ENCODE results near the gene JPH3. TPM values are rescaled to one million over a fixed set of nuclear protein-coding genes. Genes with fewer than 3 reads are reported as not detected.
A peak's percentile ranks its signal among the peaks of the same experiment; 100 is the strongest.
"Not testable (repeated sequence)": the region's sequence is repeated elsewhere in the genome, so short reads cannot be mapped to it uniquely, and the experiment has no call there.

The JPH3 gene
- total RNA-seq, 1 donor from 2014 or later: 0.13 TPM

- DNase-seq (ENCODE audit: low read depth, low spot score): no peak
Observed at GRCh38 chr16:87572959-87573358, 29.3 kb upstream of the JPH3 start.

- DNase-seq (ENCODE audit: low read depth, low spot score): no peak
Observed at GRCh38 chr16:87575027-87575804, 27.1 kb upstream of the JPH3 start.

GRCh38 chr16:87576171-87576570, 26.1 kb upstream of the JPH3 start:
- DNase-seq (ENCODE audit: low read depth, low spot score): no peak

GRCh38 chr16:87578142-87578930, 24.0 kb upstream of the JPH3 start:
- DNase-seq (ENCODE audit: low read depth, low spot score): not testable (repeated sequence)

- DNase-seq (ENCODE audit: low read depth, low spot score): no peak
Observed at GRCh38 chr16:87579691-87580090, 22.6 kb upstream of the JPH3 start.

- DNase-seq (ENCODE audit: low read depth, low spot score): no peak
Observed at GRCh38 chr16:87580855-87581261, 21.4 kb upstream of the JPH3 start.

- peak; percentile 86 for DNase-seq (ENCODE audit: low read depth, low spot score)
Observed at GRCh38 chr16:87581857-87582215, 20.5 kb upstream of the JPH3 start.

GRCh38 chr16:87582216-87582965, 19.9 kb upstream of the JPH3 start:
- DNase-seq (ENCODE audit: low read depth, low spot score): no peak

- DNase-seq (ENCODE audit: low read depth, low spot score): no peak
Observed at GRCh38 chr16:87582966-87583325, 19.4 kb upstream of the JPH3 start.

- DNase-seq (ENCODE audit: low read depth, low spot score): no peak
Observed at GRCh38 chr16:87583453-87584131, 18.7 kb upstream of the JPH3 start.

- no peak for DNase-seq (ENCODE audit: low read depth, low spot score)
Observed at GRCh38 chr16:87584271-87584670, 18.0 kb upstream of the JPH3 start.

GRCh38 chr16:87584975-87585374, 17.3 kb upstream of the JPH3 start:
- no peak for DNase-seq (ENCODE audit: low read depth, low spot score)

GRCh38 chr16:87585442-87586200, 16.7 kb upstream of the JPH3 start:
- no peak for DNase-seq (ENCODE audit: low read depth, low spot score)

- DNase-seq (ENCODE audit: low read depth, low spot score): no peak
Observed at GRCh38 chr16:87586201-87586782, 16.0 kb upstream of the JPH3 start.

GRCh38 chr16:87587636-87588035, 14.7 kb upstream of the JPH3 start:
- DNase-seq (ENCODE audit: low read depth, low spot score): no peak

- DNase-seq (ENCODE audit: low read depth, low spot score): no peak
Observed at GRCh38 chr16:87592018-87592712, 10.1 kb upstream of the JPH3 start.

GRCh38 chr16:87593710-87594258, 8.5 kb upstream of the JPH3 start:
- no peak for DNase-seq (ENCODE audit: low read depth, low spot score)

GRCh38 chr16:87595712-87596111, 6.6 kb upstream of the JPH3 start:
- DNase-seq (ENCODE audit: low read depth, low spot score): no peak

- no peak for DNase-seq (ENCODE audit: low read depth, low spot score)
Observed at GRCh38 chr16:87597324-87597830, 4.9 kb upstream of the JPH3 start.
